Natural killer cell (primary cell): ENCODE measurements around the gene SNX3. TPM values are rescaled to one million over a fixed set of nuclear protein-coding genes. Genes with fewer than 3 reads are reported as not detected.

Experiments
- ATAC-seq, 3 donors: fragments of 150-1000 bp in 2 of 3; fragments of 200-7000 bp in 1 of 3; cut with Tn5 transposase; 1 replicate in 1 of 3; 2 replicates in 2 of 3; pipeline ENCODE4 v1.10.0; 2021; ENCODE audit warnings: mild to moderate bottlenecking in 2 of 3, moderate library complexity in 2 of 3
- DNase-seq, 2 donors: peaks; one replicate each; pipeline versions ENCODE4 v3.0.0 to v3.0.0-alpha.2; 2013 to 2021; ENCODE audit warnings: mixed read lengths in 1 of 2
- H3K27ac ChIP-seq: one replicate; pipeline ENCODE4 v1.5.1; 2013; ENCODE audit warnings: mild to moderate bottlenecking, low read length
- H3K27me3 ChIP-seq: one replicate; pipeline ENCODE4 v1.6.1; 2013; ENCODE audit warnings: low read length; ENCODE audit not compliant: control insufficient read depth, insufficient read depth
- H3K36me3 ChIP-seq: one replicate; pipeline ENCODE4 v1.6.1; 2013; ENCODE audit warnings: low read length; ENCODE audit not compliant: control insufficient read depth, insufficient read depth
- H3K4me1 ChIP-seq: one replicate; pipeline ENCODE4 v1.6.1; 2013; ENCODE audit warnings: low read length; ENCODE audit not compliant: control insufficient read depth, insufficient read depth
- H3K4me3 ChIP-seq: one replicate; pipeline ENCODE4 v1.5.1; 2013; ENCODE audit warnings: low read length
- H3K9me3 ChIP-seq: one replicate; pipeline ENCODE4 v1.6.1; 2013; ENCODE audit warnings: low read length; ENCODE audit not compliant: control insufficient read depth, insufficient read depth
- H3K27ac Mint-ChIP-seq, 2 donors: one replicate each; pipeline ENCODE4 v1.8.0; 2022; ENCODE audit warnings: mild to moderate bottlenecking in 2 of 2, mixed read lengths in 2 of 2, moderate library complexity in 1 of 2
- H3K27me3 Mint-ChIP-seq, 2 donors: one replicate each; pipeline ENCODE4 v1.8.0; 2022; ENCODE audit warnings: low read depth in 2 of 2, mixed read lengths in 2 of 2
- H3K36me3 Mint-ChIP-seq: one replicate; pipeline ENCODE4 v1.8.0; 2022; ENCODE audit warnings: mixed read lengths
- H3K4me1 Mint-ChIP-seq, 2 donors: one replicate each; pipeline ENCODE4 v1.8.0; 2022; ENCODE audit warnings: mixed read lengths in 2 of 2
- H3K4me3 Mint-ChIP-seq: one replicate; pipeline ENCODE4 v1.8.0; 2022; ENCODE audit warnings: mild to moderate bottlenecking, moderate library complexity, mixed read lengths
- H3K9me3 Mint-ChIP-seq, 2 donors: one replicate each; pipeline ENCODE4 v1.8.0; 2022; ENCODE audit warnings: mixed read lengths in 2 of 2
- WGBS: methylation state at CpG from one replicate; pipeline ENCODE4 v1.1.7; 2013; ENCODE audit warnings: missing lambda C conversion rate; ENCODE audit not compliant: insufficient coverage; 5-methylcytosine and 5-hydroxymethylcytosine counted together
- intact Hi-C: fragments of 100-400 bp; cut with micrococcal nuclease; formaldehyde crosslinking; loops from one replicate; pipeline ENCODE4 v1.14.2; 2022
- total RNA-seq, 4 donors: library from RNA; stranded (reverse); fragments of 120-200 nt in 1 of 4; gene quantifications; one replicate each; pipeline versions ENCODE4 v1.2.3 to v1.2.4, GENCODE V29; 2013 to 2022
- TF ChIP-seq, protein P1 (sequence below): fragments of 200-600 bp; IDR thresholded peaks from one replicate; pipeline ENCODE4 v1.8.0; 2022; ENCODE audit warnings: antibody characterized with exemption

Gene SNX3
- total RNA-seq, 3 donors from 2014 or later (not counting 1 experiment from before 2014, with no cell fraction given): 59.7 to 71.6 (median 70.6) TPM

DNA sequence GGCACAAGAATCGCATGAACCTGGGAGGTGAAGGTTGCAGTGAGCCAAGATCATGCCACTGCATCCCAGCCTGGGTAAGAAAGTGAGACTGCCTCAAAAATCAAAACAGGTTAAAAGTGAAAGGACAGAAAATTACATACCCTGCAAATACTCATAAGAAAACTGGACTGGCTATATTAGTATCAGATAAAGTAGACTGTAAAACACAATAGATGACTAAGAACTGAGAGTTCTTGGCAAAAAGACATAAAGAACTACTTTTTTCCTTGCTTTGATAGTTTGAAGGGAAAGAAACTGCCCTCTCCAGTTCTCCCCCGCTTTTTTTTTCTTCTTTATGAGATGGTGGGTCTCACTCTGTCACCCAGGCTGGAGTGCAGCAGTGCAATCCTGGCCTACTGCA lies 17.0 kb downstream of the SNX3 start:
- DNase-seq: no peak
- TF ChIP-seq, protein P1, sequence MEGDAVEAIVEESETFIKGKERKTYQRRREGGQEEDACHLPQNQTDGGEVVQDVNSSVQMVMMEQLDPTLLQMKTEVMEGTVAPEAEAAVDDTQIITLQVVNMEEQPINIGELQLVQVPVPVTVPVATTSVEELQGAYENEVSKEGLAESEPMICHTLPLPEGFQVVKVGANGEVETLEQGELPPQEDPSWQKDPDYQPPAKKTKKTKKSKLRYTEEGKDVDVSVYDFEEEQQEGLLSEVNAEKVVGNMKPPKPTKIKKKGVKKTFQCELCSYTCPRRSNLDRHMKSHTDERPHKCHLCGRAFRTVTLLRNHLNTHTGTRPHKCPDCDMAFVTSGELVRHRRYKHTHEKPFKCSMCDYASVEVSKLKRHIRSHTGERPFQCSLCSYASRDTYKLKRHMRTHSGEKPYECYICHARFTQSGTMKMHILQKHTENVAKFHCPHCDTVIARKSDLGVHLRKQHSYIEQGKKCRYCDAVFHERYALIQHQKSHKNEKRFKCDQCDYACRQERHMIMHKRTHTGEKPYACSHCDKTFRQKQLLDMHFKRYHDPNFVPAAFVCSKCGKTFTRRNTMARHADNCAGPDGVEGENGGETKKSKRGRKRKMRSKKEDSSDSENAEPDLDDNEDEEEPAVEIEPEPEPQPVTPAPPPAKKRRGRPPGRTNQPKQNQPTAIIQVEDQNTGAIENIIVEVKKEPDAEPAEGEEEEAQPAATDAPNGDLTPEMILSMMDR: no peak
- Histone ChIP-seq H3K27me3 (no peaks in the 10 kb centered on the region), H3K27ac (no peak overlapping the region), H3K4me1 (peaks cover 3% of the 10 kb centered on the region), H3K9me3 (no peaks in the 10 kb centered on the region), H3K4me3 (no peak overlapping the region), H3K36me3 (peaks cover 2% of the 10 kb centered on the region)
- H3K27me3 Mint-ChIP-seq: no peaks in the 10 kb centered on the region
- H3K27ac Mint-ChIP-seq: no peak overlapping the region
- H3K4me3 Mint-ChIP-seq: no peak overlapping the region
- peaks cover 0 to 2% of the 10 kb centered on the region in 2 donors for H3K9me3 Mint-ChIP-seq
- intact Hi-C loops: no loop called here
- no peaks in the 10 kb centered on the region for H3K36me3 Mint-ChIP-seq
- WGBS: 95% methylated on average over 2 of the region's 2 CpGs
- peaks cover 52 to 54% of the 10 kb centered on the region in 2 donors for H3K4me1 Mint-ChIP-seq
- ATAC-seq: no peak

DNA sequence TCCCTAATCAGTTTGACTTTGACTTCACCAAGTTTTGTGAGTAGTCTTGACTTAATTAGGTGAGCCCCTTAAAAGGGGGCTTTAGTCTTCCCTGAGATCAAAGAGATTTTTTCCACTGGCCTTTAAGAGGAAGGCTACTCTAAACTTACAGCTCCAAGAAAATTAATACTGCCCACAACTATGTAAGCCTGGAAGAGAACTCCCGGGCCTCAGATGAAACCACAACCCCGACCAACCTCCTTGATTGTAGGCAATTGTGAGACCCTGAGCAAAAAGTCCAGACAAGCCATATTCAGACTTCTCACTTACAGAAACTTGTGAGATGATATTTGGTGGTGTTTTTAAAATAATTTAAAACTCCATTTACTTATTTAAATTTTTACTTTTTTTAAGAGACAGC lies 18.1 kb downstream of the SNX3 start:
- no peak for ATAC-seq
- H3K4me1 Mint-ChIP-seq: peaks cover 41 to 55% of the 10 kb centered on the region in 2 donors
- intact Hi-C loops: no loop called here

DNA sequence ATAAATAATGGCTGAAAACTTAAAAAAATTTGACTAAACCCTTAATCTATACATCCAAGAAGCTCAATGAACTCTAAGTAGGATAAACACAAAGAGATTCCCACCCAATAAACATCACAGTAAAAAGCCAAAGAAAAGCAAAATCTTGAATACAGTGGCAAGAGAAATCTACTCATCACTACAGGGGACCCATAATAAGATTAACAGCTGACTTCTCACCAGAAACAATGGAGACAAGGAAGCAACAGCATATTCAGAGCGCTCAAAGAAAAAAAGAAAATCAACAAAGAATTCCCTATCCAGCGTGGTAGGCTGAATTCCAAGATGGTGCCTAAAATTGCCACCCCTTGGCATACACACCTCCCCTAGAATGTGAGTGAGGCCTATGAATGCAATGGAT lies 18.6 kb downstream of the SNX3 start:
- H3K9me3 ChIP-seq: no peaks in the 10 kb centered on the region
- Mint-ChIP-seq H3K4me3 (no peak overlapping the region), H3K27me3 (no peaks in the 10 kb centered on the region), H3K36me3 (no peaks in the 10 kb centered on the region), H3K9me3 (peaks cover 0 to 2% of the 10 kb centered on the region in 2 donors), H3K27ac (peak overlapping the region in 1 of 2 donors; percentile 10), H3K4me1 (peaks cover 37 to 53% of the 10 kb centered on the region in 2 donors)
- no peaks in the 10 kb centered on the region for H3K27me3 ChIP-seq
- no peak overlapping the region for H3K27ac ChIP-seq
- ATAC-seq (no peak), DNase-seq (no peak)
- H3K4me3 ChIP-seq: no peak overlapping the region
- peaks cover 2% of the 10 kb centered on the region for H3K36me3 ChIP-seq
- TF ChIP-seq, protein P1: no peak
- peaks cover under 1% of the 10 kb centered on the region for H3K4me1 ChIP-seq
- WGBS: 100% methylated on average over 1 of the region's 2 CpGs
- intact Hi-C loops: no loop called here

More for the DNA sequence above, 18.1 kb downstream of the SNX3 start:
- peaks cover 2% of the 10 kb centered on the region for H3K36me3 ChIP-seq
- 79% methylated on average over 2 of the region's 2 CpGs for WGBS
- H3K4me1 ChIP-seq: peaks cover 3% of the 10 kb centered on the region
- Mint-ChIP-seq H3K27ac (no peak overlapping the region), H3K9me3 (peaks cover 0 to 2% of the 10 kb centered on the region in 2 donors), H3K4me3 (no peak overlapping the region), H3K27me3 (no peaks in the 10 kb centered on the region), H3K36me3 (no peaks in the 10 kb centered on the region)
- H3K4me3 ChIP-seq: no peak overlapping the region
- H3K27ac ChIP-seq: no peak overlapping the region
- H3K9me3 ChIP-seq: no peaks in the 10 kb centered on the region
- TF ChIP-seq, protein P1: no peak
- no peaks in the 10 kb centered on the region for H3K27me3 ChIP-seq
- DNase-seq: no peak

DNA sequence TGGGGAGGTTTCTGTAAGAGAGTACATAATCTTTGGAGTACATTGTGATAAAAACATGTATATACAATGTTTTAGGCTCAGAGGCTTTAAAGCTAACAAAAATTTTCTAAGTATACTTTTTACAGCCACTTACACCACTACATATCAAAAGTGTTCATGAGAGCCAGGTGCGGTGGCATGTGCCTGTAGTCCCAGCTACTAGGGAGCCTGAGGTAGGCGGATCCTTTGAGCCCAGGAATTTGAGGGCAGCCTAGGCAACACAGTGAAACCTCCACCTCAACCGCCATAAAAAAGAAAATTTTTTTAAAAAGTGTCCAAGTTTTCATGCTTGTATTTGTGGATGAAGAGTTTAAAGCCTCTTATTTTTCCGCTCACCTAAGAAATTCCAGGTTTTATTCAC lies 22.5 kb downstream of the SNX3 start:
- WGBS: 100% methylated on average over 2 of the region's 4 CpGs
- Mint-ChIP-seq H3K27ac (no peak overlapping the region), H3K4me1 (peaks cover 40 to 51% of the 10 kb centered on the region in 2 donors), H3K36me3 (no peaks in the 10 kb centered on the region), H3K4me3 (no peak overlapping the region), H3K27me3 (no peaks in the 10 kb centered on the region), H3K9me3 (peaks cover 0 to 2% of the 10 kb centered on the region in 2 donors)
- H3K4me1 ChIP-seq: no peaks in the 10 kb centered on the region
- peaks cover 2% of the 10 kb centered on the region for H3K36me3 ChIP-seq
- H3K27ac ChIP-seq: no peak overlapping the region
- intact Hi-C loops: no loop called here
- H3K27me3 ChIP-seq: no peaks in the 10 kb centered on the region
- H3K4me3 ChIP-seq: no peak overlapping the region
- TF ChIP-seq, protein P1: no peak
- ATAC-seq: no peak
- H3K9me3 ChIP-seq: no peaks in the 10 kb centered on the region
- DNase-seq: no peak
